OCI-LY1 (cell line): Measurements from ENCODE around the gene MVB12B.

Experiments
- H2AFZ ChIP-seq: fragments of 200-600 bp; sonication (generic), shearing (Covaris generic); 2 replicates; pipeline ENCODE4 v1.6.0; 2014; ENCODE audit warnings: antibody characterized with exemption, mild to moderate bottlenecking, low read length
- H3F3A ChIP-seq: fragments of 200-600 bp; sonication (generic), shearing (Covaris generic); 2 replicates; pipeline ENCODE4 v1.6.0; 2014; ENCODE audit warnings: mild to moderate bottlenecking, antibody characterized with exemption, low read length, moderate library complexity; ENCODE audit not compliant: insufficient read depth
- H3K27ac ChIP-seq: fragments of 200-600 bp; sonication (generic); 2 replicates; pipeline ENCODE4 v1.5.1; 2014; ENCODE audit warnings: low read length, mixed run types, mild to moderate bottlenecking, low read depth; ENCODE audit not compliant: poor library complexity, severe bottlenecking
- H3K27me3 ChIP-seq: fragments of 200-600 bp; sonication (generic); 2 replicates; pipeline ENCODE4 v1.6.0; 2014; ENCODE audit warnings: antibody characterized with exemption, mild to moderate bottlenecking, low read length, moderate library complexity; ENCODE audit not compliant: insufficient read depth
- H3K36me3 ChIP-seq: fragments of 200-600 bp; sonication (generic); 2 replicates; pipeline ENCODE4 v1.6.1; 2014; ENCODE audit warnings: mild to moderate bottlenecking, antibody characterized with exemption, low read length, moderate library complexity, mixed read lengths; ENCODE audit not compliant: insufficient read depth
- H3K4me1 ChIP-seq: fragments of 200-600 bp; sonication (generic); 2 replicates; pipeline ENCODE4 v1.5.1; 2014; ENCODE audit warnings: mild to moderate bottlenecking, low read length, moderate library complexity; ENCODE audit not compliant: insufficient read depth, severe bottlenecking
- H3K4me2 ChIP-seq: fragments of 200-600 bp; sonication (generic), shearing (Covaris generic); 2 replicates; pipeline ENCODE4 v1.6.1; 2014; ENCODE audit warnings: low read length
- H3K4me3 ChIP-seq: fragments of 200-600 bp; sonication (generic); 2 replicates; pipeline ENCODE4 v1.5.1; 2014; ENCODE audit warnings: low read length, low read depth, mild to moderate bottlenecking, mixed read lengths; ENCODE audit not compliant: poor library complexity, severe bottlenecking
- H3K79me2 ChIP-seq: fragments of 200-600 bp; shearing (Covaris generic); 2 replicates; pipeline ENCODE4 v1.6.1; 2016; ENCODE audit warnings: mixed run types, low read length, mixed read lengths; ENCODE audit not compliant: insufficient read depth
- H3K9ac ChIP-seq: fragments of 200-600 bp; sonication (generic), shearing (Covaris generic); 2 replicates; pipeline ENCODE4 v1.6.1; 2014; ENCODE audit warnings: mild to moderate bottlenecking, low read length, mixed read lengths
- H3K9me2 ChIP-seq: fragments of 200-600 bp; sonication (generic), shearing (Covaris generic); 2 replicates; pipeline ENCODE4 v1.6.1; 2014; ENCODE audit warnings: low read depth, mild to moderate bottlenecking, low read length, mixed read lengths
- H3K9me3 ChIP-seq: fragments of 200-600 bp; shearing (Covaris generic); 2 replicates; pipeline ENCODE4 v1.6.1; 2014; ENCODE audit warnings: low read length, mixed read lengths
- H4K20me1 ChIP-seq: fragments of 200-600 bp; sonication (generic), shearing (Covaris generic); 2 replicates; pipeline ENCODE4 v1.6.0; 2016; ENCODE audit warnings: mild to moderate bottlenecking, low read length; ENCODE audit not compliant: insufficient read depth
- CTCF ChIP-seq: fragments of 200-600 bp; sonication (generic), shearing (Covaris generic); IDR thresholded peaks from 2 replicates; pipeline ENCODE4 v1.5.1; 2017; ENCODE audit warnings: mild to moderate bottlenecking, antibody characterized with exemption, low read length, moderate library complexity, mixed read lengths
- EZH2 ChIP-seq: fragments of 200-600 bp; sonication (generic), shearing (Covaris generic); IDR thresholded peaks from 2 replicates; pipeline ENCODE4 v1.8.0; 2017; ENCODE audit warnings: borderline replicate concordance, mixed run types, mild to moderate bottlenecking, antibody characterized with exemption, low read length, moderate library complexity, mixed read lengths

The MVB12B gene

GRCh38 chr9:126545106-126545505, 218.5 kb downstream of the MVB12B start:
- H4K20me1 ChIP-seq, result no peaks in the 10 kb centered on the region
- no peak overlapping the region for H3K4me3 ChIP-seq
- no peaks in the 10 kb centered on the region for H3K9me2 ChIP-seq
- no peak overlapping the region for H3K9ac ChIP-seq
- H3F3A ChIP-seq, result no peaks in the 10 kb centered on the region
- no peak overlapping the region for H3K27ac ChIP-seq
- no peak for TF ChIP-seq EZH2
- H3K4me2 ChIP-seq, result no peak overlapping the region
- H3K9me3 ChIP-seq, result no peaks in the 10 kb centered on the region
- H3K27me3 ChIP-seq, result no peaks in the 10 kb centered on the region
- no peaks in the 10 kb centered on the region for H3K79me2 ChIP-seq
- H3K4me1 ChIP-seq, result no peaks in the 10 kb centered on the region
- H3K36me3 ChIP-seq, result no peaks in the 10 kb centered on the region
- H2AFZ ChIP-seq, result no peak overlapping the region

- H3K9me3 ChIP-seq, result no peaks in the 10 kb centered on the region
- no peaks in the 10 kb centered on the region for H3F3A ChIP-seq
- H3K79me2 ChIP-seq, result no peaks in the 10 kb centered on the region
- no peaks in the 10 kb centered on the region for H3K36me3 ChIP-seq
- no peaks in the 10 kb centered on the region for H3K27me3 ChIP-seq
- H2AFZ ChIP-seq, result no peak overlapping the region
- H3K4me1 ChIP-seq, result no peaks in the 10 kb centered on the region
- no peak overlapping the region for H3K27ac ChIP-seq
- H3K9me2 ChIP-seq, result no peaks in the 10 kb centered on the region
- no peak overlapping the region for H3K4me2 ChIP-seq
- H3K4me3 ChIP-seq, result no peak overlapping the region
- no peak overlapping the region for H3K9ac ChIP-seq
- no peak for TF ChIP-seq EZH2
- no peak for TF ChIP-seq CTCF
- no peaks in the 10 kb centered on the region for H4K20me1 ChIP-seq
Measured at GRCh38 chr9:126546036-126546435, 219.4 kb downstream of the MVB12B start.

GRCh38 chr9:126548312-126548711, 221.7 kb downstream of the MVB12B start:
- no peaks in the 10 kb centered on the region for H3K79me2 ChIP-seq

More at GRCh38 chr9:126548312-126548711, 221.7 kb downstream of the MVB12B start:
- H2AFZ ChIP-seq, result no peak overlapping the region
- TF ChIP-seq CTCF (no peak), EZH2 (no peak)
- no peaks in the 10 kb centered on the region for H3K4me1 ChIP-seq
- H3K9ac ChIP-seq, result no peak overlapping the region
- no peaks in the 10 kb centered on the region for H3K36me3 ChIP-seq
- H4K20me1 ChIP-seq, result no peaks in the 10 kb centered on the region
- no peaks in the 10 kb centered on the region for H3K9me2 ChIP-seq
- no peak overlapping the region for H3K4me2 ChIP-seq
- no peaks in the 10 kb centered on the region for H3K9me3 ChIP-seq
- H3K4me3 ChIP-seq, result no peak overlapping the region
- H3K27ac ChIP-seq, result no peak overlapping the region
- H3K27me3 ChIP-seq, result no peaks in the 10 kb centered on the region
- H3F3A ChIP-seq, result no peaks in the 10 kb centered on the region
